Measurements from ENCODE around the gene CT47A1.
"Not testable (repeated sequence)": the region's sequence is repeated elsewhere in the genome, so short reads cannot be mapped to it uniquely, and the experiment has no call there.

CT47A1 gene

DNA sequence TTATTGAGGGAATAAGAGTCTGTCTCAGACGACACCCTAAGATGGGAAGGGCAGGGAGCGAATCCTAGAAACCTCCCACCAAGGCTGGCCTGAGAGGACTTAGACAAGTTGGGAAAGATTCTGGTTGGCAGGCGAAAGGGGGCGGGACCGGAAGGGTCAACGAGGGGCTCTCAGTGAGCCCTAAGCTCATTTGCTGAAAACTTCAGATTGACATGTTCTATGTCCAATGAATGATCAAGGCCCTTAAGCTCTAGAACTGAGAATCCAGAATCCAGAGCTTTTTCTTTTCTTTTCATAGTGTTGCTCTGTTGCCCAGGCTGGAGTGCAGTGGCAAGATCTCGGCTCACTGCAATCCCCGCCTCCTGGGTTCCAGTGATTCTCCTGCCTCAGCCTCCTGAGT, at the start of gene CT47A1:
Gene CT47A1, minus strand, starts transcription at position 101 of the 400 bp plus-strand sequence. CDS start 231 bp downstream, outside the sequence.
- not testable (repeated sequence) for DNase-seq

GRCh38 chrX:121032531-121032930, 47.0 kb upstream of the CT47A1 start:
- no peak for DNase-seq

GRCh38 chrX:121030083-121030482, 44.5 kb upstream of the CT47A1 start:
- no peak for DNase-seq

DNA sequence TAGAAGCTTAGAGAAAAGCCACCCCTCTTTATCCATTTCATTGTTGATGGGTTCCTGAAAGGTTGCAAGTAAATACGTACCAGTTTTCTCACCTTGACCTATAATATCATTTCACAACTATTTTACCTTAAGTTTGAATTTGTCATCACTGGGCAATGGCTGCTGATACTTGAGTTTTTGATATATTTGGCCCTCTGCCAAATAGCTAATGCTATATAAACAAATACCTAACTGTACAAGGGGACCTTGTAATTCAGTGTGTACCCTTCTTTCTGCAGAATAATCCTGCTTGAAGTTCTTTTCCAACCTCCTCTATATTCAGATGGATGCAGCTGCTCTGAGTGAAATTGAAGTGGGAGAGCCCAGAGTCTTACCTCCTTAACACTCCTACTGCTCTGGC, 42.9 kb upstream of the CT47A1 start:
- DNase-seq = no peak

- DNase-seq = no peak
These were observed 29.3 kb upstream of the CT47A1 start for GRCh38 chrX:121014826-121015225.

GRCh38 chrX:121013897-121014455, 28.4 kb upstream of the CT47A1 start:
- DNase-seq = no peak

DNA sequence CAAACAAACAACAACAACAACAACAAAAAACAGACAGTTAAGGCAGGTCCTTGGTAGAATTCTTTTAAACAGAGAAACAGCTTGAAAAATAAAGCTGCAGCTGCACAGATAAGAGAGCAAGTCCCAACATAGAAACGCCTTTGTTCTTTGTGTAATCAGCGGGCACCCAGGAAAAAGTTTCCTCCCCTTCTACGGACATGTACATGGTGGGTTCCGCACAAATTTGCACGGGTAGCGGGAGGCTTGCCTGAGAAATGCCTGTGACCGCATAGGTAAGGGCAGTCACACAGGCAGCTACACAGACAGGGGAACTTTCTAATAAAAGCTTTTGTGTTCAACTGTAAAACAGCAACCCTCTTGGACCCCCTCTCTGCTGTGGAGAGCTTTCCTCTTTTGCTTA, 25.7 kb upstream of the CT47A1 start:
- DNase-seq = no peak

- DNase-seq = no peak
These were observed 24.7 kb upstream of the CT47A1 start for GRCh38 chrX:121010218-121010617.

DNA sequence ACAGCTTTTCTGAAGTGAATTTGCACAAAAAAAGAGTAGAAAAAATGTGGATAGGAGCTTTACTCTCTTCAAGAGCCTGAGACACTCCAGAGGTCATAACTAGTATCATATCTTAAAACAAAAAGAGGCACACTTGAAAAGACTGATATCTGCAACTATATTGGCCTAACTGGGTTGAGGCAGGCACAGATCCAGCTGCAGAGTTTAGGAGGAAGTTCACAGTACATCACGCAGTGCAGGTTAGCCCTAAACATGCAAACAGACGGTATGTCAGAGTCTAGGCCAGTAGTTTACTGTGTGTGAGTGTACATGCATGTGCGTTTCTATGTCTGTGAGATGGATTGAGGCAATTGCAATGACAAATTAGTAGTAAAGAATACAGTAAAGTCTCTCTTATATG, 24.2 kb upstream of the CT47A1 start:
- DNase-seq = no peak

DNA sequence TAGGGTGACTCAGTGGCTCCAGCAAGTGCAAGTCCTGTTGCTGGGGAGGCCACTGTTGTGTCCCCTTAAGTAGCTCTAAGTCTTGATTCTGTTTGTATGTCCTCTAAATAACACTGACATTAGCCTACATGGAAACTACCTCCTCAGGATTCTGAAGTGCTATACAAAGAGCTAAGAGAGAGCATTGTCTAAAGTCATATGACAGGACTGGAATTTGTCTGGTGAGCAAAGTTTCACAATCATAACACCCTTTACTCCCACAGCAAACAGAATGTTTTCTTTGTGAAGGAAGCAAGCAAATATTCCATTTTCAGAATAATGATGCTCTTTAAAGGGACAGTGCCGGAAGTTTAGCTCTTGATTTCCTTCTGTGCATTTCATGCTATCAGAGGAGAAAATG, 23.4 kb upstream of the CT47A1 start:
- no peak for DNase-seq

GRCh38 chrX:121000589-121000988, 15.0 kb upstream of the CT47A1 start:
- peak in 1 of 2 experiments; percentile 6 for DNase-seq

GRCh38 chrX:120999413-120999812, 13.9 kb upstream of the CT47A1 start:
- no peak for DNase-seq

DNA sequence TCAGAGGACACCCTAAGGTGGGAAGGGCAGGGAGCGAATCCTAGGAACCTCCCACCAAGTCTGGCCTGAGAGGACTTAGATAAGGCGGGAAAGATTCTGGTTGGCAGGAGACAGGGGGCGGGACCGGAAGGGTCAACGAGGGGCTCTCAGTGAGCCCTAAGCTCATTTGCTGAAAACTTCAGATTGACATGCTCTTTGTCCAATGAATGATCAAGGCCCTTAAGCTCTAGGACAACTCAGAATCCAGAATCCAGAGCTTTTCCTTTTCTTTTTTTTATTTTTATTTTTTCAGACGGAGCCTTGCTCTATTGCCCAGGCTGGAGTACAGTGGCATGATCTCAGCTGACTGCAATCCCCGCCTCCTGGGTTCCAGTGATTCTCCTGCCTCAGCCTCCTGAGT, 29.1 kb downstream of the CT47A1 start, which contains the start of gene CT47A7:
Gene CT47A7, minus strand, starts transcription at position 101 of the 400 bp plus-strand sequence. CDS start 255 bp downstream, outside the sequence.
- not testable (repeated sequence) for DNase-seq
